HG03039 (cell line): ENCODE data around the gene KRT84.
"Not testable (repeated sequence)": the region's sequence is repeated elsewhere in the genome, so short reads cannot be mapped to it uniquely, and the experiment has no call there.

ENCODE experiments used
- ATAC-seq: cut with Tn5 transposase; IDR thresholded peaks from one replicate; pipeline ENCODE4 v1.9.1; 2021; ENCODE audit warnings: mild to moderate bottlenecking, moderate library complexity; ENCODE audit not compliant: unreplicated experiment

Gene KRT84

GRCh38 chr12:52347551-52348510 lies 37.6 kb downstream of the KRT84 start:
- ATAC-seq = no peak

- ATAC-seq = no peak
Measured at GRCh38 chr12:52347016-52347415, 38.4 kb downstream of the KRT84 start.

GRCh38 chr12:52346593-52346992 lies 38.9 kb downstream of the KRT84 start:
- ATAC-seq = no peak

- not testable (repeated sequence) for ATAC-seq
Measured at GRCh38 chr12:52345041-52345440, 40.4 kb downstream of the KRT84 start.

GRCh38 chr12:52344111-52344510 lies 41.3 kb downstream of the KRT84 start:
- ATAC-seq = no peak

GRCh38 chr12:52343550-52343949 lies 41.9 kb downstream of the KRT84 start:
- ATAC-seq = no peak

GRCh38 chr12:52342781-52343490 lies 42.5 kb downstream of the KRT84 start:
- ATAC-seq = no peak

- ATAC-seq = no peak
Measured at GRCh38 chr12:52341066-52341580, 44.3 kb downstream of the KRT84 start.

GRCh38 chr12:52338241-52338960 lies 47.1 kb downstream of the KRT84 start:
- no peak for ATAC-seq

- no peak for ATAC-seq
Measured at GRCh38 chr12:52337054-52337453, 48.4 kb downstream of the KRT84 start.

- no peak for ATAC-seq
Measured at GRCh38 chr12:52336641-52337040, 48.8 kb downstream of the KRT84 start.

- no peak for ATAC-seq
Measured at GRCh38 chr12:52335598-52336262, 49.7 kb downstream of the KRT84 start.

GRCh38 chr12:52334185-52334584 lies 51.3 kb downstream of the KRT84 start:
- ATAC-seq = no peak

- no peak for ATAC-seq
Measured at GRCh38 chr12:52333321-52333720, 52.1 kb downstream of the KRT84 start.

GRCh38 chr12:52332381-52332780 lies 53.1 kb downstream of the KRT84 start:
- no peak for ATAC-seq

- ATAC-seq = no peak
Measured at GRCh38 chr12:52331833-52332232, 53.6 kb downstream of the KRT84 start.

GRCh38 chr12:52331039-52331438 lies 54.4 kb downstream of the KRT84 start:
- no peak for ATAC-seq

GRCh38 chr12:52327830-52328500 lies 57.5 kb downstream of the KRT84 start:
- no peak for ATAC-seq
